Inflammatory macrophage treated with lipopolysaccharide for 4 hours (primary cell): ENCODE data around the gene STK38L.

ENCODE experiments used
- DNase-seq: peaks from one replicate; pipeline ENCODE4 v3.0.0-alpha.2; 2020

Gene STK38L

GRCh38 chr12:27280412-27280811 is 36.3 kb downstream of the STK38L start:
- DNase-seq: no peak

DNA sequence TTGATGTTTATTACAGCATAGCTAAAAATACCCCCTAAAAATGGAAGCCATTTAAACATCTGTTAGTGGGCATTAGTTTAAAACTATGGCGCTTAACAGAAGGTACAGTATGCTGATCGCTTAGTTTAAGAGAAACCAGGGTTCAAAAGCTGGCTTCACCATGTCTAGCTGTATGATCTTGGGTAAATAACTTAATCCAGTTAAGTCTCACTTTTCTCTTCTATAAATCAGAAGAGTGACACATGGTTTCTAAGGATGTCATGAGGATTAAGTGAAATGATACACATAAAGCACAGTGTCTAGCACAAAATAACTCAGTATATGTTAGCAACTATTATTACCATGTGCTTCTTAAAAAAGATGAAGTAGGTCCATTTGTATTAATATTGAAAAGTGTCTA is 38.7 kb downstream of the STK38L start:
- no peak for DNase-seq

- DNase-seq: no peak
These were observed 39.9 kb downstream of the STK38L start for GRCh38 chr12:27284021-27284420.

DNA sequence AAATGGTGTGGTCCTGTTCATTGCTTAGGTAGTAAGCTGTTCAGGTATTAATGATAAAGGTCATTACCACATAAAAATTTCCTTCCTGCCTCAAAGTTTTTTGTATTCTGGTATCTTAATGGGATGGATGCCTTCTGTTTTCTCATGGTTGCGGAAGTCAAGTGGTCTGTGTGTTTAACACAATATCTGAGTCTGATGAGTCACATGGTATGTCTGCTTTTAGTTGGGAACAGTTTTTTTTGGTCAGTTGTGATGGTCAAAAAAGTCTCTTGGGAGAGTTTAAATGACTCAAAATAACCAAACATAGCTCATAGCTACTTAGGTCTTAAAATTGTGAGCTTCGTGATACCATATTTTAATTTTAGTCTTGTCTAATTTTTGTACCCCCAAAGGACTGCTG is 40.7 kb downstream of the STK38L start:
- DNase-seq: no peak

- no peak for DNase-seq
These were observed 41.3 kb downstream of the STK38L start for GRCh38 chr12:27285403-27285802.

DNA sequence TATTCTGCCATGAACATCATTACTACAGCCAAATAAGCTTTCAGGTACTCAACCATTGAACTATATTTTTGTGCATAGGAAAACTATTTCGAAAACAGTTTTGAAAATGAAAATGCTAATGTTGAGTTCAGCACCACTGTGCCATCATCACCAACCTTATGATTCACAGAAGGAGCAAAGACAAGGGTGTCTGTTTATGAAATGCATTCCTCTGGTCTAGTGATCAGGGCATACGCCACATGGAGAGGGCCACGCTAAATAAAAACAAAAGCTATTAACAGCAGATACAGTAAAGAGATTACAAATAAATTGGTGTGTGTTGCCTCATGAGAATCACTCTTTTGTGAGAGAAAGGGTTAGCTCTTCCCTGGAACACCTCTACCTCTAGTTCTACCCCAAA is 45.3 kb downstream of the STK38L start:
- DNase-seq: no peak

DNA sequence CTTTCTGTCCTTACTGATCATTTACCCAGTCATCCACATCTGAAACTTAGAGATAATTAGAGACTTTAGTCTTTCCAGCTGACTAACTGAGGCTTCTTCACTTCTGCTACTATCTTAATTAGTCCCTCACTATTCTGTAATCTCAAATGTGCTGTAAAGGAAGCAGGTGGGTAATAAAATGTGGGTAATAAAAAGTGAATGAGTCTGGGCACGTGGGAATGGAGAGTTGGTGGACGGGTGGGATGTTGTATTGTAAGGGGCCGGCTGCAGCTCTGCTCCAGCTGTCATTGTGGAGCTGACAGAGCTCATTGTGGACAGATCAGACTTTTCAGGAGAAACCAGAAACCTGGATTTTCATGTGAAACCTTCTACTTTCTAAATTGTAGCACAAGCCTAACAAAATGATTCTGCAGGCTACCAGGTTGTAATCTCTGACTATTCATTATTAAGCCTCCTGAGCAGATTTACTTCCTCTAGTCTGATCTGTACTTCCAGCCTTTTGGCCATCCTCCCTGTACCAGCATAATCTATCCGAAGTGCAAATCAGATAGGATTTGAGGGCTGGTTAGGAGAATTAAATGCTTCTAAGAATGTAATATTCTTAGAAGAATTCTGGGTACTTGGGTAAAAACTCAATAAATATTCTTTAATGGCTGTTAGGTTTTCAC is 46.5 kb downstream of the STK38L start:
- no peak for DNase-seq

- DNase-seq: no peak
These were observed 47.8 kb downstream of the STK38L start for GRCh38 chr12:27291862-27292261.

DNA sequence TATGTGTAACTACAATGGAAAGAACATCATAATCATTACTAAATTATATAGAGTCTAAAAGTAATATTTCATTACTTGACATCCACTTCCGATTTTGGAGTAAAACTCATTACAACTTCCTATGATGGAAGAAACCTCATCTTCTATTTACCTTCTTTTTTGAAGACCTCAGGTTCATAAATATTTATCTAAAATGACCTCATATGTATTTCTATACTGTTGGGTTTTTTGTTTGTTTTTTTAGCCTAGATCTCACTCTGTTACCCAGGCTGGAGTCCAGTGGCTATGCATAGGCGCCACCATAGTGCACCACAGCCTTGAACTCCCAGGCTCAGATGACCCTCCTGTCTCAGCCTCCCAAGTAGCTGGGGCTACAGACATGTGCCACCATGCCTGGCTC is 48.6 kb downstream of the STK38L start:
- no peak for DNase-seq

GRCh38 chr12:27293463-27293862 is 49.4 kb downstream of the STK38L start:
- DNase-seq: no peak

- no peak for DNase-seq
These were observed 52.6 kb downstream of the STK38L start for GRCh38 chr12:27296674-27297073.

- no peak for DNase-seq
These were observed 53.5 kb downstream of the STK38L start for GRCh38 chr12:27297566-27297965.

DNA sequence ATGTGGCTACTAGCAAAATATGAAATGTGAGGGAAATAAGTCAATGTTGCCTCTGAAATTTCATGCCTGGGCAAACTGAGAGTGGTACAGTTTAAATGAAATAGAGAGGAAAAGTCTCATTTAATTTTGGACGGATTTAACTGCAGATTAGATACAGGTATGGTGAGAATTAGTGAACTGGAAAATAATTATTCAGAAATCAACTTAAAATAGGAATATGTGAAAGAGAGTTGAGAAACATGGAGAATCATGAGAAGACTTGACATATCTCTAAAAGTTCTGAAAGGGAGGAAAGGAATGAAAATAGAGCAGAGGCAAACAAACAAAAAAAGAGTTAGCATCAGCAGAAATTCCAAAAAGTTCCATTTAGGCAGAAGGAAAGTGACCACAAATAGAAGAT is 55.0 kb downstream of the STK38L start:
- no peak for DNase-seq

DNA sequence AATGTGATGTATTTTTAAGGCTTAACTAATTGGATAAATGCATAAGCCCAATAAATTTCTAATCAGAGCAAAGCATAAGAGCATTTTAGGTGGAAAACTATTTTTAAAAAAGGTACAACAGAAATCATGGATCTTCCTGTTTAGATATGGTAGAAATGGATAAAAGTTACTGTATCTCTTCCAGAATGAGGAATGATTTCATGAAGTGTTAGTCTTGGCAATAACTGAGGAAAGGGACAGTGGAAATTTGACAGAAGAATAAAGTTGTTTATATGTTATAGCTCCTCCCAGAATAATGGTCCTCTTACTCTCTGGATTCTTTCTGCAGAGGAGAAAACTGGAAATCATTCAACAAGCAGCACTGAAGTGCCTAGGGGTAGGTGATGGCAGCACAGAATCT is 56.1 kb downstream of the STK38L start:
- no peak for DNase-seq

DNA sequence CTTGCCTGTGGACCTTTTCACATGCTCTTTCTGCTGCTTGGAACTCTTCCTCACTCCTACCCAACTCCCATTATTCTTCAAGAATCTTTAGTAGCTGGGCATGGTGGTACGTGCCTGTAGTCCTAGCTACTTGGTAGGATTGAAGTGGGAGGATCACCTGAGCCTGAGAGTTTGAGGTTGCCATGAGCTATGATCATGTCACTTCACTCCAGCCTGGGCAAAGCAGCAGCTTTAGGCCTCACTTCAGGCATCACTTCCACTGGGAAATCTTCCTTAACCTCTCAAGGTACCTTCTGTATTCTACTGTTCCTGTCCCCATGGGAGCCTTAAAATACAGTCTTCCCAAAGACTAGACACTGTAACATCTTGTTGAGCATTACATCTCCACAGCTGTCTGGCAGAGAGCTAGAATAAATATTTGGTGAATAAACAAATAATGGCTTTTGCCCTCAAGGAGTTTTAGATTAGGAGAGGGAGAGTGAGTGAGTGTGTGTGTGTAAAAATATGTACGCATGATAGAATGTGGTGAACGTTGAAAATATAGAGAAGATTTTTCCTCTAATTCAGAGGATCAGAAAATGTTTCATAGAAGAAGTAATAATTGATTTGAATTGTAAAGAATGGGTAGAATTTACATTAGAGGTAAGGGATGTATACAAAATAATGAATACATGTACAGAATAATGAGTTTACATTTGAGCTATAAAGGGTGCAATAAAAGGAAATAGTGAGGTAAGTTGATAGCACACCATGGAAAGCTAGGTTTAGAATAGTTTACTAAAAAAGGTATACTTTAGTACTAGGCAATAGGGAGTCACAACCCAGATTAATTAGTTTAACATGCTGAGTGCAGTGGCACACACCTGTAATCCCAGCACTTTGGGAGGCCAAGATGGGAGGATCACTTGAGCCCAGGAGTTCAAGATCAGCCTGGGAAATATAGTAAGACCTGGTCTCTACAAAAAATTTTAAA is 59.3 kb downstream of the STK38L start:
- DNase-seq: no peak

- DNase-seq: no peak
These were observed 60.8 kb downstream of the STK38L start for GRCh38 chr12:27304856-27305255.

DNA sequence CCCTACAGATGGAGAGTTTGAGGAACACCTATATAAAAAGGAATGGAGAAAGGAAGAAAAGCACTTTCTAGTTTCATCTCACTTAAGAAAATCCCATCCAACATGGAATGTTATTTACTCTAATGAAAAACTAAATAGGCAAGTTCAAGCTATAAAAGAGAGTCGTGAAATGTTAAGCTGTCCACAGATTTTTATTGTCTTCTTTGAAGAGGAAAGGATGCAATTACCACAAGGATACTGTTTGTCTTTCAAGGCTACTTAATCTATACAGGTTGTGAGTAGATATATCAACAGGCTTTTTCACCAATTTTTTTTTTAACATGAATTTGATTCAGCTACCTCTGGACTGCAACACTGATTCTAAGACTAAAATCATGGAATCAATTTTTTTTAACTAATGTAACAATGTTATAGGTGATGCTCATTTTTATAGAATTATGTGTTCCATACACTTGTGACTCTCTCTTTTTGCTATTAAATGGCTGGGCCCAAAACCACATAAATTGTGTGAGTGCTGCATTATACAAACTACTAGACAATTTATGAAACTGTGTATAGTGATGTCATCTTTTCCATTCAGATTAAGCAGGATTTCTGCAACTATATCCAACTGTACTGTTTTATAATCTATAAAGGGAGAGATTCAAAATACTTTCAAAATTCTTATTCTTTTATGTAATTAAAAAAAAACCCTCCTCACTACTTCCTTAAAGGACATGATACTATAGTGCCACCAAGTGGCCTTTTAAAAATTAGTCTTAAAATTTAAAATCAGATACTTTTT is 61.8 kb downstream of the STK38L start:
- DNase-seq: peak; percentile 71

DNA sequence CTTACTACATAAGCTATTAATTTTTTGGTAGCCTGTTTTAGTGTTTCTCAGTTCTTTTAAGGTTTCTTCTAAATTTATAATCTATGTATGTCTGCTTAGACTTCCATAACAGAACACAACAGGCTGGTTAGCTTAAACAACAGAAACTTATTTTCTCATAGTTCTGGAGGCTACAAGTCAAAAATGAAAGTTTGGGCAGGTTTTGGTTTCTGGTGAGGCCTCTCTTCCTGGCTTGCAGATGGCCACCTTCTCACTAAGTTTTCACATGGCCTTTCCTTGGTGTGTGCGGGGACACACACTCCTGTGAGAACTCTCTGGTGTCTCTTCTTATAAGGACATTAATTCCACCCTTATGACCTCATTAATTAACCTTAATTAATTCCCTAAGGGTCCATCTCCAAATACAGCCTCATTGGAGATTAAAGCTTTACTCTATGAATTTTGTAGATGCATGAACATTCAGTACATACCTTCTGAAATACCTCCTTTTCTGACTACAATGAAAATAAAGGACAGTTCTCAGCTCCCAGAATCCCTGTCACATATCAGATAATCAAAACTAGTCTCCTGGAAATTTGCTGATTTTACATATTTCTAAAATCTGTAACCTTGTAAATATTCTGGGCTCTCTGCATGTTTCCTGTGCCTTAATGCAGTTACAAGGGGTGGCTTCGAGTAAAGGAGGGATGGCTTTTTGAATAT is 65.4 kb downstream of the STK38L start:
- peak; percentile 5 for DNase-seq

- no peak for DNase-seq
These were observed 65.9 kb downstream of the STK38L start for GRCh38 chr12:27309995-27310315.

GRCh38 chr12:27316947-27317346 is 72.9 kb downstream of the STK38L start:
- no peak for DNase-seq

GRCh38 chr12:27319409-27319808 is 75.3 kb downstream of the STK38L start:
- DNase-seq: peak; percentile 40

DNA sequence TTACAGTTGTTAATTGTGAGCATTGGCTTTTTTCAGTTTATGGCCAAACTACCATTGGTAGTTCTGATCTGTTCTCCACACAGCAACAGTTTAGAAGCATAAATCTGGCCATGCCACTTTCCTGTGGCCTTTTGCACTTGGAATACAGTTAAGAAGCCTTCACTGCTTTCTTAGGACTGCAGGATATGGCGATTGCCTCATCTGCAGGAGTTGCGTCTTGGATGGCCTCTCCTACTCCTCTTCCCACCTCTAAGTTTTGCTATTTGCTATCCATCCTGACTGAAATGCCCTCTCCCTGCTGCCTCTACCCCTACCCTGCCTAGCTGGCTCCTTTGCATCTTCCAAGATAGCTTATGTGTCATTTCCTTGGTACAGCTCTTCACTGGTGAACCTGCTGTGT is 75.8 kb downstream of the STK38L start:
- DNase-seq: no peak

GRCh38 chr12:27324530-27324929 is 80.4 kb downstream of the STK38L start:
- no peak for DNase-seq
